Upper lobe of left lung (tissue), 6 donors: ENCODE data around the gene ALDH9A1. TPM values are rescaled to one million over a fixed set of nuclear protein-coding genes. Genes with fewer than 3 reads are reported as not detected.

Experiments
- ATAC-seq, 2 donors: fragments of 200-7000 bp; cut with Tn5 transposase; one replicate each; pipeline ENCODE4 v1.9.1; 2022; ENCODE audit warnings: mild to moderate bottlenecking in 2 of 2, moderate library complexity in 2 of 2; ENCODE audit not compliant: low FRiP score in 2 of 2
- DNase-seq, 2 donors: peaks; one replicate each; pipeline ENCODE4 v3.0.0-alpha.2; 2019 to 2020
- H3K27ac ChIP-seq, 4 donors: fragments of 200-600 bp; sonication (generic); one replicate each; pipeline ENCODE4 v1.5.1; 2016 to 2019
- H3K27me3 ChIP-seq, 4 donors: fragments of 200-600 bp; sonication (generic); one replicate each; pipeline ENCODE4 v1.5.1; 2017 to 2019
- H3K36me3 ChIP-seq, 4 donors: fragments of 200-600 bp; sonication (generic); one replicate each; pipeline ENCODE4 v1.5.1; 2016 to 2019
- H3K4me1 ChIP-seq, 4 donors: fragments of 200-600 bp; sonication (generic); one replicate each; pipeline ENCODE4 v1.5.1; 2018 to 2019
- H3K4me3 ChIP-seq, 4 donors: fragments of 200-600 bp; sonication (generic); one replicate each; pipeline ENCODE4 v1.5.1; 2017 to 2019; ENCODE audit warnings: mild to moderate bottlenecking in 2 of 4, moderate library complexity in 1 of 4
- H3K9me3 ChIP-seq, 4 donors: fragments of 200-600 bp; sonication (generic); one replicate each; pipeline ENCODE4 v1.5.1; 2018 to 2019
- CTCF ChIP-seq, 6 experiments: fragments of 450-650 bp in 4 of 6; fragments of 200-600 bp in 2 of 6; sonication (generic) in 2 of 6; IDR thresholded peaks; one replicate each; pipeline ENCODE4 v1.5.1; 2016 to 2019; ENCODE audit warnings: antibody characterized with exemption in 6 of 6
- EP300 ChIP-seq, 4 donors: sonication (generic); formaldehyde crosslinking; IDR thresholded peaks; one replicate each; pipeline ENCODE4 v1.5.1; 2017; ENCODE audit warnings: antibody characterized with exemption in 4 of 4, control low read depth in 2 of 4
- POLR2A ChIP-seq, 4 donors: fragments of 450-650 bp; IDR thresholded peaks; one replicate each; pipeline ENCODE4 v1.5.1; 2016 to 2017; ENCODE audit warnings: antibody characterized with exemption in 4 of 4, mild to moderate bottlenecking in 2 of 4
- POLR2AphosphoS5 ChIP-seq, 2 donors: sonication (generic); formaldehyde crosslinking; IDR thresholded peaks; one replicate each; pipeline ENCODE4 v1.5.1; 2017; ENCODE audit warnings: antibody characterized with exemption in 2 of 2
- WGBS, 2 donors: methylation state at CpG; one replicate each; pipeline ENCODE4 v1.1.5; 2017 to 2018; 5-methylcytosine and 5-hydroxymethylcytosine counted together
- total RNA-seq, 6 donors: library from RNA; depleted of rRNA in 4 of 6; stranded (reverse); fragments of >200 nt in 4 of 6; gene quantifications; one replicate each; pipeline versions ENCODE4 v1.1.0 to v1.2.1, GENCODE V29; 2016 to 2021
- donor health status: DM: no; HTN: no; CAD: no; lungs with moderate emphysema.
- donor health status: DM: no; HTN: yes; CAD: no; lungs with severe emphysema.

ALDH9A1 gene
- total RNA-seq, 6 donors from 2014 or later, result 29.3 to 64.1 (median 48.1) TPM

GRCh38 chr1:165624441-165624840 is 73.9 kb downstream of the ALDH9A1 start:
- no peaks in the 10 kb centered on the region for H3K4me1 ChIP-seq
- TF ChIP-seq POLR2AphosphoS5 (IDR thresholded peaks at IDR 0.05) (no peak), POLR2A (IDR thresholded peaks at IDR 0.05) (no peak), CTCF (IDR thresholded peaks at IDR 0.05) (no peak), EP300 (IDR thresholded peaks at IDR 0.05) (no peak)
- no peak overlapping the region for H3K4me3 ChIP-seq
- no peaks in the 10 kb centered on the region for H3K27me3 ChIP-seq
- ATAC-seq (no peak), DNase-seq (no peak)
- H3K27ac ChIP-seq, result no peak overlapping the region
- no peaks in the 10 kb centered on the region for H3K9me3 ChIP-seq
- WGBS, 2 donors, result 86 to 89% methylated on average over 4 of the region's 4 CpGs
- no peaks in the 10 kb centered on the region for H3K36me3 ChIP-seq

- Histone ChIP-seq H3K27me3 (no peaks in the 10 kb centered on the region), H3K9me3 (no peaks in the 10 kb centered on the region), H3K4me3 (no peak overlapping the region), H3K4me1 (no peaks in the 10 kb centered on the region), H3K27ac (no peak overlapping the region), H3K36me3 (no peaks in the 10 kb centered on the region)
- ATAC-seq (no peak), DNase-seq (no peak)
- TF ChIP-seq EP300 (IDR thresholded peaks at IDR 0.05) (no peak), POLR2A (IDR thresholded peaks at IDR 0.05) (no peak), POLR2AphosphoS5 (IDR thresholded peaks at IDR 0.05) (no peak), CTCF (IDR thresholded peaks at IDR 0.05) (no peak)
These were observed 74.7 kb downstream of the ALDH9A1 start for GRCh38 chr1:165623624-165624023.

GRCh38 chr1:165619647-165620151 is 78.7 kb downstream of the ALDH9A1 start:
- H3K4me1 ChIP-seq, result peaks cover 0 to 10% (median 3%) of the 10 kb centered on the region in 4 donors
- WGBS, 2 donors, result 78 to 79% methylated on average over 1 of the region's 1 CpG
- no peaks in the 10 kb centered on the region for H3K9me3 ChIP-seq
- no peak for ATAC-seq
- H3K27me3 ChIP-seq, result no peaks in the 10 kb centered on the region
- H3K36me3 ChIP-seq, result no peaks in the 10 kb centered on the region
- DNase-seq, result no peak
- no peak overlapping the region for H3K27ac ChIP-seq
- TF ChIP-seq EP300 (IDR thresholded peaks at IDR 0.05) (no peak), POLR2AphosphoS5 (IDR thresholded peaks at IDR 0.05) (no peak), CTCF (IDR thresholded peaks at IDR 0.05) (no peak), POLR2A (IDR thresholded peaks at IDR 0.05) (no peak)
- no peak overlapping the region for H3K4me3 ChIP-seq

- Histone ChIP-seq H3K36me3 (no peaks in the 10 kb centered on the region), H3K4me3 (no peak overlapping the region), H3K9me3 (peaks cover 0 to 5% (median 0%) of the 10 kb centered on the region in 4 donors), H3K27ac (no peak overlapping the region), H3K4me1 (peaks cover 0 to 10% (median 3%) of the 10 kb centered on the region in 4 donors), H3K27me3 (no peaks in the 10 kb centered on the region)
- 68 to 90% methylated on average over 8 of the region's 8 CpGs for WGBS, 2 donors
- DNase-seq, result no peak
- peak in 1 of 2 donors; percentile 38 for ATAC-seq
- no peak for TF ChIP-seq POLR2AphosphoS5 (IDR thresholded peaks at IDR 0.05)
- no peak for TF ChIP-seq EP300 (IDR thresholded peaks at IDR 0.05)
- no peak for TF ChIP-seq POLR2A (IDR thresholded peaks at IDR 0.05)
- no peak for TF ChIP-seq CTCF (IDR thresholded peaks at IDR 0.05)
These were observed 81.3 kb downstream of the ALDH9A1 start for GRCh38 chr1:165616987-165617546.

- ATAC-seq (peak; percentile 62 to 93), DNase-seq (peak in 1 of 2 donors; percentile 77)
- Histone ChIP-seq H3K4me1 (peaks cover 0 to 10% (median 3%) of the 10 kb centered on the region in 4 donors), H3K27ac (no peak overlapping the region), H3K9me3 (peaks cover 0 to 5% (median 0%) of the 10 kb centered on the region in 4 donors), H3K4me3 (no peak overlapping the region), H3K27me3 (no peaks in the 10 kb centered on the region), H3K36me3 (no peaks in the 10 kb centered on the region)
- 50 to 58% methylated on average over 1 of the region's 1 CpG for WGBS, 2 donors
- TF ChIP-seq EP300 (IDR thresholded peaks at IDR 0.05) (peak in 1 of 4 donors; percentile 75), POLR2AphosphoS5 (IDR thresholded peaks at IDR 0.05) (peak in 1 of 2 donors; percentile 49), CTCF (IDR thresholded peaks at IDR 0.05) (no peak)
These were observed 82.2 kb downstream of the ALDH9A1 start for GRCh38 chr1:165616054-165616612.
